ENCODE measurements around the gene ADTRP.
"Not testable (repeated sequence)": the region's sequence is repeated elsewhere in the genome, so short reads cannot be mapped to it uniquely, and the experiment has no call there.

Gene ADTRP

DNA sequence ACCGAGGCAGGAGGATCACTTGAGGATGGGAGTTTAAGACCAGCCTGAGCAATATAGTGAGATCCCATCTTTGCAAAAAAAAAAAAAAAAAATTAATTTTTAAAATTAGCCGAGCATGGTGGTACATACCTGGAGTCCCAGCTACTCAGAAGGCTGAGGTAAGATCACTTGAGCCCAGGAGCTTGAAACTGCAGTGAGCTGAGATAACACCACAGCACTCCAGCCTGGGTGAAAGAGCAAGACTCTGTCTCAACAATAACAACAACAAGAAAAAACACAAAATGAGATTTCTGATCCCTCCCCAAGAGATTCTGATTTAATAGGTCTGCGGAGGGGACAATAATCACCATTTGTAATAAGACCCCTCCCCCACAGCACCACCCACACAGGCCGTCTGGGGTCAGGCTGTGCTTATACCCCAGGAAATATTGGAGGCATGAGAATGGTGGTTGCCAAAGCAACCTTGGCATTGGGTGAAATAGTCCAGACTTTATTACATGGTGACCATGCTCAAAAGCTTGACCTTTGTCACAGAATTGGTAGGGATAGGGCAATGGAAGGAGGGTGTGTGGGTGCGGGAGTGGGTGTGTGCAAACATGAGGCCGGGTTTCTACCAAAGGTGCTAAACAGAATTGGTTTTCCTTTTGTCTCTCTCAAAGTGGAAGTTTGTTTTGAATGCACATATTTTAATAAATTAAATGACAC, 24.4 kb upstream of the ADTRP start:
- no peak for FAIRE-seq

DNA sequence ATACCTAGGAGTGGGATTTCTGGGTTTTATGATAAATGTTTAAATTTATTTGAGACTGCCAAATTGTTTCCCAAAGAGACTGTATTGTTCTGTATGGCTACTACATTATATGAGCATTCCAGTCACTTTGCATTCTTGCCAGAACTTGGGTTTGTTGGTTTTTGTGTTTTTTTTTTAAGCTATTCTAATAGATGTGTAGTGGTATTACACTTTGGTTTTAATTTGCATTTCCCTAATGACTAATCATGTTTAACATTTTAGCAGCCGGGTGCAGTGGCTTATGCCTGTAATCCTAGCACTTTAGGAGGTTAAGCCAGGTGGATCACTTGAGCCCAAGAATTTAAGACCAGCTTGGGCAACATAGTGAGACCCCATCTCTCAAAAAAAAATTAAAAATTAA, 21.9 kb upstream of the ADTRP start:
- not testable (repeated sequence) for FAIRE-seq

DNA sequence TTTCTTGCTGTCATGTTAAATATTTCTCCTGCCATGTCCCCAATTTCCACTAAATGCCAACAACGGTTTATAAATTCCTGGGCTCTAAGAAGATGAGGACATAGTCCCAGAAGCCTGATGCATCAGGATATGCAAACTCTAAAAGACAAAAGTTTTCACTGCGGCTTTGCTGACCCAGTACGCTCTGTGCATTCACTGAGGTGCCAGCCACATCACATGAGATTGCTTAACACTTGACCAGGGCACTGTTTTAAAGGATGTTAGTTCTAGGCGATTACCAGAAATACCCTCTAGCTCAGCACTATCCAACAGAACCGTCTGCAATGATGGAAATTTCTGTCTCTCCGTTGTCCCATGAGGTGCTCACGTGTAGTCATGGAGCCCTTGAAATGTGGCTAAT, 19.9 kb upstream of the ADTRP start:
- FAIRE-seq = no peak

DNA sequence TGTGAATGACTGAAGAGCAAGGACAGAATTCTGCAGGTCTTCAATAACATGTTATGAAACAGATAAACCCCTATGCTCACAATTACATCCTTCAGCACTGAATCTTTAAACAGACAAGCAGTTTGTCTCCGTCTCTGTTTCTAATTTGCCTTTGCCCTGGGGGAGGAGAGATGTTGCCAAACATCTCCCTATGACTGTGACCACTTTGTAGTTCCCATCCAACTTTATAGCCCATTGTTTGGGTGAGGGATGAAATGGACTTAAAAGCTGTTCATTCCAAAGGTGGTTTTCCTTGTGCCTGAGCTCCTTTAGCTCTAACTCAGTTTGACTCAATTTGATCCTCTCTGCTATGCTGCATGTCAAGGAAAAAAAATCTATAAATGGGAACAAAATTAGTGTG, 19.5 kb upstream of the ADTRP start:
- FAIRE-seq = no peak

DNA sequence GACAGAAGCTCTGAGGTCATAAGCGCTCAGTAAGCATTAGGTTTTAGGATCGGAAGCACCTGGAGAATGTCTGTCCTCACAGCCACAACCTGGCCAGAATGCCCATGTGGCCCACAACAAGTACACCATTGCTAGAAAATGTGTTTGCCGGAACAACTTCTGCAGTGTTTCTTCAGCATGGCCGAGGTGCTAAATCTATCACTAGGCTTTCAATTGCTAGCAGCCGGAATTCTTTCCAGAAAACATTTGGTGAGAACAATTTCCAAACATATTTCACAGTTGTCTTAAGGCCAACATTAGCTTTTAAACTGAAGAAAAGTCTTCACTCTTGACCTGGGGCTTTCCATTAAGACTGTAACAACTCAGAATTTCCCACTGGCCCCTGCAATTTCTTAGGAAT, 18.2 kb upstream of the ADTRP start:
- FAIRE-seq = no peak

DNA sequence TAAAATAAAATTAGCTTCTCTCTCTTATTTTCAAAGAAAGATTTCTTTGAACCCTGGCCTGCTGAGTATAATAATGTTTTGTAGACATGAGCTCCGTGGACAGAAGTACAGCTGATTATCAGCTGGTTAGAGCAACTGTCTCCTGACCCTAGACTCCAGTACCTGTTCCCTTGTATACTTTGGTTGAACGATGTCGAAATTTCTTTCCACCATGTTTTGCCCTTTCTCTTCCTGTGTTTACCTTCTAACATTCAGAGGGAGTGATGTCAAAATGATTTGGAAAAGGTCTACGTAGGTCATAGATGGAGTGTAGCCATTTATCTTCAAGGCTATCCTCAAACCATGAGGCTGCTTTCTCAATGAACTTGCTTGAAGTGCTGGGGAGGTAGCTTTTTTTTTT, 16.8 kb upstream of the ADTRP start:
- no peak for FAIRE-seq

DNA sequence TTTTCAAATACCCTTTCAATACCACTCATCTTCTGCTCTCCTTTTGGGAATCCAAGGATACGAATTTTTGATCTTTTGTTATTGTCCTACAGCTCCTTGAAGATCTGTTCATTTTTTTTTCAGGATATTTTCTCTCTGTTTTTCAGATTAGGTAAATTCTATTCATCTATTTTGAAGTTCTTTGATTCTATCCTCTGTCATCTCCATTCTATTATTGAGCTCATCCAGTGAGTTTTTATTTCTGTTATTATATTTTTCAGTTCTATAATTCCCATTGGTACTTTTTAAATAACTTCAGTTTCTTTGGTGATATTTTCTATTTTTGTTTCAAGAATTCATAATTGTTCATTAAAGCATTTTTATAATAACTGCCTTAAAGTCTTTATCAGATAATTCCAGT, 14.7 kb upstream of the ADTRP start:
- FAIRE-seq = no peak

DNA sequence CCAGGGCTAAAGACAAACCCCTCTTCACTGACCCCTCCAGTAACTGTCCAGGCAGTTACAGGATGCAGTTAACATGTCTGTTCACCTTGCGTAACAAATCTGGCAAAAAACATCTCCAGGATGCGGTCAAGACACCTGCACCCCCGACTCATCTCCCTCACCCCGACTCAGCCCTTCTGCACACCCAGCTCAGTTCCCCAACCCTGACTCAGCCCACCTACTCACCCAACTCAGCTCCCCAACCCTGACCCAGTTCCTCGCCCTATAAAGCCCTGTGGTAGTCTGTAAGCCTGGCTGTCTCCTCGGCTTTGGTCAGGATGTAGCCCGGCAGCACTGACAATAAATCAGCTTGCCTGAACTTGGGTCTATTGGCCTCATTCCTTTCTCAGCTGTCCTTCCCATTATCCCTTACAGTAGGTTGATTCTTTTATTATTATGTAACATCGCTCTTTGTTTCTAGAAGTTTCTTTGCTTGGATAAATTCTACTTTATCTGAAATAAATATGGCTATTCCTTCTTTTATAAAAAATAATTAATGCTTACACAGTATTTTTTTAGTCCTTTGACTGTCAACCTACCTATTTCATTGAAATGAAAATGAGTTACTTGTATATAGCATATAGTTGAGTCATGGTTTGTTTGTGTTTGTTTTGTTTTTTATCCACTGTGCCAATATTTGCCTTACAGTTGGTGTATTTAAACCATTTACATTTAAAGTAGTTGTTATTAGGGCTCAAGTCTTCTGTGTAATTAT, 12.9 kb upstream of the ADTRP start:
- no peak for FAIRE-seq

DNA sequence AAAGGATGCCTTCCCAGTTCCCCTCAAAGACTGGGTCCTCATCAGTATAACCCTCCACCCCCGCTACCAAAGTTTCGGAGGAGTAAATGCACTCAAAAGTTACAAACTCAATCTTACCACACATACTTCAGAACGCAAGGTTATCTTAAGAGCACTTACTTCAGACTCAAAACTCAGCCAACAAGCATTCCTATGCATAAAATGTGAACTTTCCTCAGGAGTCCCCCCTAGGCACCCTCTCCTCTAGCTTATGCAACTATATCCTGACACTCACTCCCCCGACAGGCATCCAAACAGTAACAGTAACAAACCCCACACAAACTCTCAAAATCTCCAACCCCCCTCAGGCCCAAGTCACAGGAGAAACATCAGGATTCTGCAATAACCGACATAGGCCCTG, 11.1 kb upstream of the ADTRP start:
- no peak for FAIRE-seq

DNA sequence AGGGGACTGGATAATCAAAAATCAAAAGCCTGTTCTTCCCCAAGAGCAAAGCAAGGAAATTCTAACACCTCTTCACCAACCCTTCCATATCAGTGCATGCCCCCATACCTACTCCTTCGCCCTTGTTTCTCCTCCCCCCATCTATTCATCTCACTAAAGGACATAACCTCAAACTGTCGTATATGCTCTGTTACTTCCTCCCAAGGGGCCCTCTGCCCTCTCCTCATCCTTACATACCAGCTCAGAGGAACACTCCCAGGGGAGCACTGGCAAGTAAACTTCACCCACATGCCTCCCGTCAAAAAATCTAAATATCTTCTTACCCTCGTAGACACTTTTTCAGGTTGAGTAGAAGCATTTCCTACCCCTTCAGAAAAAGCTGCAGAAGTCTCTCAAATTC, 9.4 kb upstream of the ADTRP start:
- no peak for FAIRE-seq

DNA sequence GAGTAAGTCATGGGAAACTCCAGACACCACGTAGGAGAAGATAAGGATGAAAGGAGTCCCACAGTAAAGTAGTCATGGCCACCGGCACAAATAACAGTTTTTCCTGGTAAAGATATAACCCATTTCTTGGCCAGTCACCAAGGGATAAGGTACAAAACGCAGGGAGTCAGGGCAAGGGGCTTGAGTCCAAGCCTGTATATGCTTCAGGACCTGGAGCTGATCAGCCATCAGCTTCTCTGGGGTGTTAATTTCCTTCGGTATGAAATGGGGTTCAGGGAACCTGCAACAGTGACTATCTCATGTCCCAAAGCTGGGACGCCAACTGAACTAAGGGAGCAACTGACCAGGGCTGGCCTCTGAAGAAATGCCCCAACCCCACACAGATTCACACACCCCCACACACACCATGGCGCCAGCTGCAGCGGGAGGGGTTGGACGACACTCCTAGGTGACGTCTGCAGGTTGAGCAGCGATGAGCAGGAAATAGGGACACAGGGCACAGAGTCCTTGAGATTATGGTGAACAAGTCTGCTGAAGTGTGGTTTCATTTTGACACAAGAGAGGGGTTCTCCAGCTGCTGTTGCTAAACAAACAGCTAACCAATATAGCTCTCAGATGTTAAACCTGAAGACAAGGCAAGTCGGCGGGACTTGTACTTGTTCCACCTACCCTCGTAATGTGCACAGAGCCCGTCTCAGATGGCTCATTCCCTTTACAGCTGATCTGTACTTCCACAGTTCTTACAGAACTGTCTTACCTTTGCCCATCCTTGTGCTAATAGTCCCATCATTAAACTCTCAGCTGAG, 7.4 kb upstream of the ADTRP start:
- no peak for FAIRE-seq

DNA sequence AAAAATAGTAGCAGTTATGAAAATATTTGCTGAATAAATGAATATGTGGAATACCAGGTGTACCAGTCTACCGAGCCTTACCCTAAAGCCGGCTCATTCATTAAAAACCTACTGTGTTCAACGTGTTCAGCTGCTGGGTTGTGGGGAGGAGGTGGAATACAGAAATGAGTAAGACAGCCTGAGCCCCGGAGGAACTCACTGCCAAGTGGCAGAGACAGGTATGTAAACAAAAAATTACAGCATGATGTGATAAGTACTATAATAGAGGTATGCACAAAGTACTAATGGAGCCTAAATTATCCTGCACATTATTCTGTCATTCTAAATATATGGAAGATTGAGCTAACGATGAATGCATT, 6.8 kb upstream of the ADTRP start:
- no peak for FAIRE-seq

DNA sequence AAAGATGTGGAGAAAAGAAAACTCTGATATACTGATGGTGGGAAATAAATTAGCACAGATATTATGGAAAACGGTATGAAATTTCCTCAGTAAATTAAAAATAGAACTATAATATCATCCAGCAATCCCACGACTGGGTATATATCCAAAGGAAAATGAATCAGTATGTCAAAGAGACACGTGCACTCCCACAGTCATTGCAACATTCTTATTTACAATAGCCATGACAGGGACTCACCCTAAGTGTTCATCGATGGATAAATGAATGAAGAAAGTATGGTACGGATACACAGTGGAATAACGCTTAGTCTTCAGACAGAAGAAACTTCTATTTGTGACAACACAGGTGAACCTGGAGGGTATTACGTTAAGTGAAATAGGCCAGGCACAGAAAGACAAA, 5.7 kb upstream of the ADTRP start:
- no peak for FAIRE-seq

DNA sequence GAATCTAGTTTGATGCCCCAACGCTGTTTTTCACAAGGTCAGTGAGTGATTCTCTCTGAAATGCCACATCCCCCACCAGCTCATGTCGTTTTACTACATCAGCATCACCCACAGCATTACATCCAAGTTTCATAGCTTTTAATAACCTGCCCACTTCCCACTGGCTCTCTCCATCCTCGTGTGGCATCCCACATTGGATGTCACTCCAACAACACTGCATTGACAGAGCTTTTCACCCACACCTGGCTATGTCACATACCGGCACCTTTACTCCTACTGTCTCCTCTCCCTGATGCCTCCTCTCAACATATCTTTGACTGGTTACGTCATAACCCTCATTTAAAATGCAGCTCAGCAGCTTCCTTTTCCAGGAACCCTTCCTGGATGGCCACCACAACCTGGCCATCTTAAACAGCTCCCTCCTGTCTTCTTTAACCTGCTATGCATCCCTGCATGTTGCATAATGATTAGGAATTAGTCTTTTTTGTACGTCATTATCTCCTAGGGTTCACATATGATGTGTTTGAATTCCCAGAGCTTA, 5.0 kb upstream of the ADTRP start:
- FAIRE-seq = no peak

DNA sequence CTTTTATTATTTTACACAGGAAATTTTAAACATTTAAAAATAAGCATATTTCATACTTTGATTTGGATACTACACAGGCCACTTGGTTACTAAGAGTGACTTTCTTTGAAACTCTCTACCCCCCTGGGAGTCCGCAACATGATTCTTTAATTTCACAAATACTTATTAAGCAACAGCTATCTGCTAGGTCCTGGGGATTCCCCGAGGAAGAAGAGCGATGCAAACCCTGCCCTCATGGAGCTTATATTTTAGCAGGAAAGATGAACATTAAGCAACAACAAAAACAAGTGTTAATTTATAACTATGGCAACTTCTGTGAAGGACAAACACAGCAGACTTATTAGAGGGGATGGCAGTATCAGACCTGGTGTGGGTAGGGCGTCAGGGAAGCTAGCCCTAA, 3.9 kb upstream of the ADTRP start:
- FAIRE-seq = no peak

DNA sequence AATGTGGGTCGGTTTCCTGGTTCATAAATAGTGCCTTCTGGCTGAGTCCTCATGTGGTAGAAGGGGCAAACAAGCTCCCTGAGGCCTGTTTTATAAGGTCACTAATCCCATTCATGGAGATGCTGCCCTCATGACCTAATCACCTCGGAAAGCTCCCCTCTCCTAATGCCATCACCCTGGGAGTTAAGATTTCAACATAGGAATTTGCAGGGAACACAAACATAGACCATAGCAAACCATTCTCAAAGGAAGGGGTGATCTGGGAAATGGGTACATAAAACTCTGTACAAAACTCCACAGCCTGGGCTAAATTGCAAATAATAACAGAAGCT, 1.5 kb upstream of the ADTRP start:
- no peak for FAIRE-seq

DNA sequence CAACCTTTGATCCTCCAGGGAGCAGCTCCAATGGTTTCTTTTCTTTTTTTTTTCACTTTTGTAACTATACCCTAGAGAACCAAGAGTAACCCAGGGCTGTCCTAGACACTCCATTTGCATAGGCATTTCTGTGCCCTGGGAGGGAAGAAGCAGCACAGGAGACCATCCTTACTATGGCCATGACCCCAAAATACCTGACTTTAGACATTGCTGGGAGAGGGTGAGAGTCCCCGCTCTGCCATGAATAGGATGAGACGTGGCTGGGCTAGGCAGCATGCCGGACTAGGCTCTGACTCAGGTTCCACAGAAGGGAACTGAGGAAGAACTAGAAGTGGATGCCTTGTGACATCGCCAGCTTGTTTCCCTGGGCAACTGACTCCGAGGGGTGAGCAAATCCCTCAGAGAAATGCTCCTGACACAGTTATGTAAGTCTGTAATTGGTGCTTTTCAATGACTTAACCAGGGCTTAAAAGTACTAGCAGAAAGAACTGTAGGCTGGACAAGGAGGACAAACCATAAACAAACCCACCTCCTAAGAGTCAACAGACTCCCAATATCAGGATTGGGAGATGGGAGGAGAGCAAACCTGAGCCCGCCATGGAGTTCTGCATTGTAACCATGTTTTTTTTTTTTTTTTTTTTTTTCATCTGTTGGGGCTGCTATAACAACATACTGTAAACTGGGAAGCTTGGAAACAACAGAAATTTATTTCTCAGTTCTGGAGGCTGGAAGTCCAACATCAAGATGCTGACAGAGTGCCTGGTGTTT, 910 bp upstream of the ADTRP start:
- FAIRE-seq = no peak

DNA sequence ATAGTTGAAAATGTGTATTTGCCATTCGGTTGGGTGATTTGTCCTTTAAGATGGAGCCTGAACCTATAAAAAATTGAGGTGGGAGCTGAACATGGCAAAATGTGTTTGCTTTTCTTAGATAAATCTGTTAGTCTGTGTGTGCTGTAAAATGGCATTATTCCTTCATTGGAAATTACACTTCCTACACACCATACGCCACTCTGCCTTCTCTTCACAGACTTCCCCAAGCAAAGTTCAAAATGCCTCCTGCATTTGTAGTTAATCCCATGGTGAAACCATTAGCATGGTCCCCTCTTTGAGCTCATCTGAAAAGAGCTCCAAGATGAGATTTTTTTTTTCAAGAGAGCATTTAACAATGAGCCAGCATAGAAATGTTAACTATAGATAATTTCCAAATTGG, 567 bp downstream of the ADTRP start:
- no peak for FAIRE-seq

DNA sequence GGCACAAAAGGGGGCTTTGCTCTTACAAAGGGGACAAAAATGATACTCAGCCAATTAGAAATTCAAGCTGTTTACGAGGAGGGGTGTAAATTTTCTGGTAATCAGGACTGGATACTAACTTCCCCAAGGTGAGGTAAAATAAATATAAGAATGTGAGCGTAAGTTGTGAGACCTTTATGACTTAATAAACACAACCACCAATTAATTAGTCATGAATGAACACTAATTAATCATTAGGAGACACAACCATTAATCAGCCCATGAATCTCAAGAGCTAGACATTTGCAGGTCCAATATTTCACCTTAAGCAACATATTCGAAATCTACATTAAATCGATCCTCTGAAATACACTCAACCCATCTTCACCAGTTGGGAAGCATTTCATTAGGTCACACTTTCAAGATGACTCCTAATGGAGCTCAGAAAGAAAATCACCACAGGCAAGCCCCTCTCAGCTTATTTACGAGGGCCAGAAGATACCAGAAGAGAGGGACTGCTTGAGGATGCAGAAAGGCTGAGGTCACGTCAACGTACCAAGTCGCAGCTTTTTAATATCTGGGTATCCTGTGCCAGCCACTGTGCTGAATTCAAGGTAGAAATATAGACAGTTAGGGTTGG, 2.7 kb downstream of the ADTRP start:
- no peak for FAIRE-seq

DNA sequence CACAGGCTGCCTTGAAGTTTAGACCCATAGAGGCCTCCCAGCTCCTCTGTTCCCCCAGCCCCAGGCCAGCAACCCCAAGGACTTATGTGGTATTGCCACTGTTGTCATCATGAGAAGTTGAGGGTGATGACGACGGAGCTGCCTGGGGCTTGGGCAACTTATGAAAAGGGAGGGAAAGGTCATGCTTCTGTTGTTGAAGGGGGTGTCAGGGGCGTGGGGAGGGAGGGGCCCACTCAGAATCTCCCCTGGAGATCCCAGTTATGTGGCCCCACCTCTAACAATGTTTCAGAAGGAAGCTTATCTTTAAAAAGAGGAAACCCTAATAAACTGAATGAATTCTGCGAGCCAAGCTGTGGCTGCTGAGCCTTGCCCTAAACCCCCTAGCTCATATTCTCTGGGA, 4.2 kb downstream of the ADTRP start:
- FAIRE-seq = no peak

DNA sequence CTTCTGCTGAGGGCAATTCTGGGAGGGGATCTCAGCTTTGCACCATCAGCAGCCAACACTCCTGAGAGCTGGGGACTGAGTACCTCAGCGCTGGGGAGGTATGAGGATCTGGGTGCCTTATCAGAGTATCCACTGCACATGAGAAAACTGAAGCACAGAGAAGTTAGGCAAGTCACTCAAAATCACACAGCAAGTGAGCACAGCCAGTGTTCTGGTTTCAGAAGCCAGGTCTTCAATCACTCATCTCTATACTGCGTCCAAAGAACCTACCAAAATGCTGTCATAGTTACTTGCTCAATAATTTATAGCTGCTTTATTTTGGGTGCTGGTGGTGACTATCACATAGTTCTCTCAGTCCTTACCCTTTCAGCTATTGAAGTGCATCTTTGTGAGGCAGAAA, 5.0 kb downstream of the ADTRP start:
- FAIRE-seq = no peak

DNA sequence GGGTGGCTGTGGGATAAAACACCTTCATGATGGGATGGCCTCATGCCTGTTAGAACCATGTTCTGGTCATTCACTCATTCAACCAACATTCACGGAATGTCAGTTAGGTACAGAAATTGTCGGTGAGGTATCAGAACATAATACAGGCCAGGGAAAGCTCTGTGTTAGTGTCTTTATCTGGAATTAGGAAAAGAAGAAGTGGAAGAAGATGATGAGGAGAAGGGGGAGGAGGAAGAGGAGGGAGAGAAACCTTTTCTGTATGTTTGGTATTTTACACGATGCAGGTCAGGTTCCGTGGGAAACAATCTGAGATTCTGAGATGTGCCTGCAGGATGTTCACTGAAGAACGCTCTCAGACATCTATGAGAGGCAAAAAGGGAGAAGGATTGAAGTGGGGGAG, 5.6 kb downstream of the ADTRP start:
- FAIRE-seq = no peak
